HCEC 1CT (cell line): ENCODE data around the gene SMC1B.
"Not testable (repeated sequence)": the region's sequence is repeated elsewhere in the genome, so short reads cannot be mapped to it uniquely, and the experiment has no call there.

Source experiments
- DNase-seq: peaks from one replicate; pipeline ENCODE4 v3.0.0-alpha.2; 2017

Gene SMC1B

DNA sequence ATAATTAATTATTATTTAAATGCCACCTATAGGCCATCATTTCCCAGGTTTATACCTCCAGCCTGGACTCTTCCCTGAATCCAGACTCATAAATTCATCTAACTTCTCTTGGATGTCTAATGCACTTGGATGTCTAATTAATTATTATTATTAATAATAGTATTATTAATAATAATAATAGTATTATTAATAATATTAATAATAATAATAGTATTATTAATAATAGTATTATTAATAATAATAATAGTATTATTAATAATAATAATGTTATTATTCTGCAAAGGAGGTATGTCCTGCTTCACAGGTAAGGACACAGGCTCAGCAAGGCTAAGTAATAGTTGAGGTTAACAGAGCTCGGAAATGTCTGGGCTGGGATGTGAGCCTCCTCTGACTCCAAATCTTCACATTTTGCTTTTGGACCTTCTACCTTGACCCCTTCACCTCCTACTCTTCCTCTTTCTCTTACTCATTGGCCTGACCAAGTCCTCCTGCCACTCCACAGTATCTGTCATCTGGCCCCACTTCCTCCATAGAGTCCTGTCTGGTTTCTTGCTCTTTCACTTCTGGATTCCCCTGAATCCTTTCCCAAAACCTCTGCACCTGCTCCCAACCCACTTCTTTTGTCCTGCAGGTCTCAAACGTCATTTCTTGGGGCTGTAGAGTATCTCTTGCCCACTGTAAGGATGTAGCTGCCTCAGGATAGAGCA lies 8.1 kb upstream of the SMC1B start:
- DNase-seq: no peak

- DNase-seq: no peak
These were observed 7.1 kb upstream of the SMC1B start for GRCh38 chr22:45420539-45420938.

DNA sequence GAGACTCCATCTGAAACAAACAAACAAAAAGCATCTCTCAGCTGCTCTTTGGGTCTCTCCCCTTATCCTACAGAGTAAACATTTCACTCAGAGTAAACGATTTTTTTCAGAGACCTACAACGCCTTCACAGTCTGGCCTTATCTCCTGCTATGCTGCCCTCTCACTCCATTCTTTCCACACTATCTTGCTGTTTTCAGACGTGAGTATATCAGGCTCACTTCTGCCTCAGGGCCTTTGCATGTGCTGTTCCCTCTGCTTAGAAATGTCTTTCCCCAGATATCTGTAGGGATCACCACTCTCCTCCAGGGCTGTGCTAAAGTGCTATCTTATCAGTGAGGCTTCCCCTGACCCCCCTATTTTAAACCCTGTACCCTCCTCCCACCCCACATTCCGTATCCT lies 6.6 kb upstream of the SMC1B start:
- DNase-seq: no peak

- DNase-seq: no peak
These were observed 5.4 kb upstream of the SMC1B start for GRCh38 chr22:45418770-45419138.

DNA sequence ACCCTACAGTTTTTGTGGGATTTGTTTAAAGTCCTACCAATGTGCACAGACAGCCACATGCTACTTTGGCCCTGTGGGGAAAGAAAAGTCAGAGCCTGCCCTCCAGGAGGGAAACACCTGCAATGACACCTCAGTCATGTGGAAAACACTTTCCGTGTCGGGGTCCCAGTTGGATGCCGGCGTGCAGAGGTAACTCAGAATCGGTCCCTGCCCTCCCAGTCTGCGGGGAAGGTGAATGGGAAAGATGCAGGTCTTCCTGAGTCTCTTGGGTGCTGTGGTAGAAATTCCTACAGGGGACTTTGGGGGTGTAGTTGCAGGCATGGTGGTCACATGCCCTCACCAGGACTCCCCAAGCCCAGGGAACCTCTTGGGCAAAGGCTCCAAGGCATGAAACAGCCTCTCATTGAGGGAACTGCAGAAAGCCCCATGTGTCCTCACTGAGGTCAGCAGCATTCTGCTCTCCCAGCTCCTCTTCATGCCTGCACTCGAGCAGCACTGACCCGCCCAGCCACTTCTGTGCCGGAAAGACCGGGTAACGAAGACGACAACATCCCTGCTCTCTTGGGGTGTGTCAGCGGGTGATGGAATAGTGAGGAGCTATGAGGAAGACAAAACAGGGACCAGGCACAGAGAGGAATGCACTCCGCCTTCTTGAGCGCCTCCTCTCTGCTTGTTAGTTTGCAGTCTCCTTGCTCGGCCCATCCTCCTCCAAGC lies 4.8 kb upstream of the SMC1B start:
- DNase-seq: no peak

DNA sequence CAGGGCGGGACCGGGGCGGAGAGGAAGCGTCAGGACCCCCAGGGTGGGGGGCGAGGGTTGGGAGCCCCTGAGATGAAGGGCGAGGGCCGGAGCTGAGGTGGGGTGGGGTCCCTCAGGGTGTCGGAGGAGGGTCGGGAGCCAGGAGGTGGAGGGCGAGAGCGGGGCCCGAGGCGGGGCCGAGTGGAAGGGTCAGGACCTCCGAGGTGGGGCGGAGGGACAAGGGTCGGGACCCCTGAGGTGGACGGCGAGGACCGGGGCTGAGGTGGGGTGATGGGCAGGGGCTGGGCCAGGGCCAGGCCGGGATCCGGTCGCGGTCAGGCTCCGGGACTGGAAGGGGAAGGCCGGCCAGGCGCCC lies 409 bp downstream of the SMC1B start:
- no peak for DNase-seq

DNA sequence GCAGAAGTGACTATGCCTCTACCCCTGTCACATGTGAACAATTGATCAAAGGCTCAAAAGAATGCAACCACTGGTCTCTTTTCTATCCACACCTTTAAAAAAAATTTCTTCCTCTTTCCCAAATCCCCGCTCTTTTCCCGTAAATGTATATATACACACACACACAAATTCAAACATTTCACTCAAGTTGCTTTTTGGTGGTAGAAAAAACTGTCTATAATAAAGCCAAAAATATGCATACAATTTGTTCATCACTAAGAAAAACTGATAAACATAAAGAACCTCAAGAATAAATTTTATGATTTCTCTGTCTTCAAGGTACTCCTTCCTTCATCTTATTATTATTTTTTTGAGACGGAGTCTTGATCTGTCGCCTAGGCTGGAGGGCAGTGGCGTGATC lies 5.6 kb downstream of the SMC1B start:
- DNase-seq: no peak

DNA sequence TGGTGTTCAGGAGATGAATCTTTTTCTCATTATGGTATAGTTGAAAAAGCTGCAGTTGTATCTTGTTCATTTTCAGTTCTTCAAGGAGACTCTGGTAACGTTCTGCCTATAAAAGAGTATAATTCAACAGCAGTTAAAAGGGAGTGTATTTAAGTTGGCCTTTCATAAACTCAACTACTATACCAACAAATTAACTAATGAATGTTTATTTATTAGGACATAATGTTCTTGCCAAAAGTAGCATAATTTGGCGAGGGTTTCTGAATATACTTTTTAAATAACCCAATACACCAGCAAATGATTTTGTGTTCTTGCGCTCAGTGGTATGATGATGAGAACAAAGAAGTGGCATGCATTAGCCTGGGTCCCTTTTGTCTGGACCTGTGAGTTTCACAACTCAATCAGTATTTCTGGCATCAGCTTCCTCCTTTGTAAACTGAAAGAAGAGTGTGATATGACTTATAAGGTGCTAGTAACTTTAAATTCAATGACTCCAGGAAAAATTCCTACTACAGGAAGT lies 10.9 kb downstream of the SMC1B start:
- no peak for DNase-seq

DNA sequence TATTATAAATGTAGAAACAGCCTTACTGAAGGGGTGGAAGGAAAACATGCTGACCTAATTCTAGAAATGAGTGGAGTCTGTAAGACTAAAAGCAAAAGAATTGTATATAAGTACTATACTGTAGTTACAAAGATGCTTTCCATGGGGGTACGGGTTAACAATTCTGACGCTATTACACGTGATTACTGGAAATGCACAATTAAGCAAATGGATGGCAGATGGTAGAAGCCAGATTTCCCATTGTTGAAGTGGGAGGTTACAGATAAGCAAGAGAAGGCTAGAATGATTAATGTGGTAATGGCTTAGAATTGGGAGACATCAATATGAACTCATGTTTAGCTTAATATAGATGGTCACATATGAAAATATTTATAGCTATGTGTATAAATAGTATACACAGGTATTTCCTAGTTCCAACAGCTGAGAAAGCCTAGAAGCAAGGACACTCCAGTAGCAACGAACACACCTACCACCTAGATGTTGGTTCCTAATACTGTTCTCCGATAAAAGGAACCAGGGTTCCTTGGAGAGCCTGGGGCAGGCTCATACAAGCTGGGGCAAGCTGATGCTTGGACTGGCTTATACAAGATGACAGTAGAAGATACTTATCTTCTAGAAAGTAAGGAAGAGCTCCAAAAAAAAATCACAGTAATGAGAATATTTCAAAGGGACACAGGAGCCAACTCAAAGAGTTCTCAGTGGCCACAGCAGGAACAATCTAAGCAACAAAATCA lies 13.5 kb downstream of the SMC1B start:
- no peak for DNase-seq

DNA sequence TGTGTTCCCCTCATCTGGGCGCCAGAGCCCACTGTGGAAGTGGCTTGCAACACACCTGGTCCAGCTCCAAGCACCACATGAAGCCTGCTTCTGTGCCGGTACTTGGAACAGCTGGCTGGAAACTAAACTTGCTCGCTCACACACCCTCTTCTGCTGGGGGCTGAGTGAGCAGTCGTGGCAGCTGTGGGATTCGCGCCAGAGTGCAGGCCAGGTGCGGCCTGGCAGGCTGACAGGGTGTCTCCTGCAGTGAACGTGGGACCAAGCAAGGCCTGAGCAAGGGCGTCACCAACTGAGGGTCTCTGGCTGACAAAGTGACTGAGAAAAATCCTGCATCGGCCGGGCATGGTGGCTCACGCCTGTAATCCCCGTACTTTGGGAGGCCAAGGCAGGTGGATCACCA lies 15.2 kb downstream of the SMC1B start:
- DNase-seq: no peak

DNA sequence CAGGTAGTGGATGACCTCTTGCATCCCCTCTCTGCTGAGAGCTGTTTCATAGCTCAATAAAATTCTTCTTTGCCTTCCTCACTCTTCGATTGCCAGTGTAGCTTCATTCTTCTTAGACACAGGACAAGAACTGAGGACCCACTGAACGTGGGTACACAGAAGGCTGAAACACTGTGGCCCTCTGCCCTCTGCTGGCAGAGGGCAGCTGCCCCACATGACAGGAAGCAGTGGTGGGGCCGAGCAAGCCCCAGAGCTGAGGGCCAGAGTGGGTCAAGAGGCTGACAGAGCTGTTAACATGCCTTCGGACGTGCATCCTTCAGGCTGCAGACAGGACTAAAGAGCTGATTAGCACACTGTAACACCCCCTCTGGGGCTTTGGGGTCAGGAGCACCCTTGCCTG lies 15.6 kb downstream of the SMC1B start:
- no peak for DNase-seq

GRCh38 chr22:45389546-45389945 lies 23.9 kb downstream of the SMC1B start:
- no peak for DNase-seq

DNA sequence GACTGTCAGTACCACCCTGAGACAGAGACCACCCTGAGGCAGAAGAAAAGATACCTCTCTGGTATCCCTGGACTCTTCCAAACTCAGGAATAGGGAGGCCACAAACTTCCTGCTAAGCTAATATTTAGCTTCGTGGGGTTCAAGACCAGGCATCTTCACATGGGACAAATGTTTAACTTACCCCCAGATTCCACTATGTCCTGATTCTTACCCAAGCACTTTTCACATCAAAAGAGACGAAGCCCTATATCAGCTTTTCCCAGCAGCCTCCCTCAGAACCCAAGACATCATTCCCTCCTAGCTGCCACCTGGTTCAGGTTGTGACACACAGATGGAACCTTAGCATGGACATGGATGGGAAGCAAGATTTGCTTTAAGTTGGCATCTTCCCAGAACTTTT lies 32.1 kb downstream of the SMC1B start:
- DNase-seq: no peak

GRCh38 chr22:45376703-45377102 lies 36.7 kb downstream of the SMC1B start:
- DNase-seq: no peak

DNA sequence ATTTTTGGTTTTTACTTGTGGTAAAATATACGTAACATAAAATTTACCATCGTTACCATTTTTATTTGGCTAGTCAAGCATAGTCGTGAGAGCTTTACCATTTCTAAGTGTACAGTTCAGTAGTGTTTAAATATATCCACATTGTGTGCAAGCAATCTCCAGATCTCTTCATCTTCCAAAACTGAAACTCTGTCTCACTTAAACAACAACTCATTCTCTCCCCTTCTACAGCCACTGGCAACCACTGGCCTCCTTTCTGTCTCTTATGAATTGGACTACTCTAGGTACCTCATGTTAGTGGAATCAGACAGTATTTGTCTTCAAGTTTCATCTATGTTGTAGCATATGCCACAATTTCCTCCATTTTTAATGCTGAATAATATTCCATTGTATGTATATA lies 37.4 kb downstream of the SMC1B start:
- DNase-seq: no peak

GRCh38 chr22:45373592-45373991 lies 39.8 kb downstream of the SMC1B start:
- not testable (repeated sequence) for DNase-seq

- no peak for DNase-seq
These were observed 46.7 kb downstream of the SMC1B start for GRCh38 chr22:45366713-45367112.

DNA sequence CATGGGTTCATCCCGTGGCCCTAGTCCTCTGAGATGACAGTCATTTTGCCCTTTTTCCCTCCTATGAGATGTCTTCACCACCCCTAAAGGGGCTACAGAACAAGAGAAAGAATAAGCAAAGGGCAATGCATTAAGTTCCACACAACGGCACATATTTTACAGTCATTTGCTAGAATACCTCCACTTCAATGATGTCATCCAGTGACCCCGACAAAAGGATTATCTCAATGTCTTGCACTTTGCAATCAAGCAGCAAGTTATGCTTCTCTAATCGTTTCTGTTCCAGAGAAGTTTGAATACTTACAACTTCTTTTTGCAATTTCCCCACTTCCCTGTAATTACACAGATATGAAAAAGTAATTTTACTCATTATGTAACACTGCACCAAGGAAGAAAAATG lies 53.8 kb downstream of the SMC1B start:
- no peak for DNase-seq

DNA sequence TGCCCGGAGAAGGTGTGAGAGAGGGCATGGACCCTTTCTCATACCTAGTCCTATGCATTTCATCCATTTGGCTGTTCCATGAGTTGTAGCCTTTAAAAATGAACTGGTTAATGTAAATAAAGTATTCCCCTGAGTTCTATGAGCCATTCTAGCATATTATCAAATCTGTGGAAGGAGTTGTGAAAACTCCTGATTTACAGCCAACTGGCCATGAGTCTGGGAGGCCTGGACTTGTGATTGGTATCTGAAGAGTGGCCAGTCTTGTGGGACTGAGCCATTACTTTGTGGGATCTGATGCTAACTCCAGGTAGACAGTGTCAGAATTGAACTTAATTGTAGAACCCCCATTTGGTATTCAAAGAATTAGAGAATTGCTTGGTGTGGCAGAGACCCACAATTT lies 55.3 kb downstream of the SMC1B start:
- DNase-seq: no peak

- DNase-seq: no peak
These were observed 55.9 kb downstream of the SMC1B start for GRCh38 chr22:45357490-45357889.

DNA sequence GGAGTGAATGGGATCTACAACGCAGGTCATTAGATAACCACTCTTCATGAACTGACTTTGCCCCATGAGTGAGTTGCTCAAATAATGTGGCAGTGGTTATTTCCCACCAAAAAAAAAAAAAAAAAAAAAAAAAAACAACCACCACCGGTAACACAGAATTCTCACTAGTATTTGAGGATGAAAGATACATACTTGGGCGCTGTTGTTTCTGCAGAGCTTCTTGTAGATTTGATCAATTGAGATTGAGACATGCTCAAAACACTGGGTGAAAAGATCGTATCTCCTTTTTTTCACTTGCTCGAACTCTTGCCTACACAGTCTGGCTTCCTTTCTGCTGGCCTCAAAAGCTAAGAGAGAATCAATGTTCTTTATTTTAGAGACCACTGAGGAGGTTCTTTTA lies 59.6 kb downstream of the SMC1B start:
- no peak for DNase-seq

GRCh38 chr22:45352757-45353156 lies 60.6 kb downstream of the SMC1B start:
- not testable (repeated sequence) for DNase-seq

GRCh38 chr22:45351956-45352355 lies 61.4 kb downstream of the SMC1B start:
- DNase-seq: no peak

DNA sequence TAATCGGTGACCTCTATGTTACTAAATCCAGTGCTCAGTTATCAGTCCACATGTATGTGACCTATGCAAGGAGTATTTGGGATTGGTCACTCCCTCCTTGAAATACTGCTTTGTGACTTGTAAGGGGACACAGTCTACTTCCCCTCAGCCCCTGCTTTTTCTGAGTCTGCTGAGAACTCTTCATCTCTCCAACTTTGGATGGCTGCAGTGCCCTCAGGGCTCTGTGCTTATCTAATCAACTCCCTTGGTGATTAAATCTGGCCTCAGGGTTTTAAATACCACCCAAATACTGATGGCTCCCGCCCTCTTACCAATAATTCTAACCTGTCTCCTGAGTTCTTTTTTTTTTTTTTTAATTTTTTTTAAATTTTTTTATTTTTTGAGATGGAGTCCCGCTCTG lies 63.5 kb downstream of the SMC1B start:
- no peak for DNase-seq
